ENCODE results near the gene MRPL43. TPM values are rescaled to one million over a fixed set of nuclear protein-coding genes. Genes with fewer than 3 reads are reported as not detected.

The MRPL43 gene
- total RNA-seq, 1 donor from 2014 or later: 44.2 TPM

DNA sequence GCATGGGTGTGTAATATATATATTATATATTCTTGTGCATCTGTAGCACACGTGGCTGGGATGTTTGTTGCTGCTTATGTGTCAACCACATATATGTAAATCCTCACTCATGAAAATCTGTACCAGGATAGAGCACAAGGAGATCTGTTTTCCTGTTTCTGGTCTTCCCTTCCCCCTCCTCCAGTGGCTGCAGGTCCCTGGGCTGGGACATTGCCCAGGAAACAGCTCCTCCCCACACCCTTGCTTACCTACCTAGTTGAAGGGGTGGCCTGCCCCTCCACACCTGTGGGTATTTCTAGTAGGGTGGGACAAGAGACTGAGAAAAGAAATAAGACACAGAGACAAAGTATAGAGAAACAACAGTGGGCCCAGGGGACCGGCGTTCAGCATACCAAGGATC, 46.0 kb upstream of the MRPL43 start:
- peak overlapping the region; percentile 46 for H3K4me3 Mint-ChIP-seq
- peaks cover 33% of the 10 kb centered on the region for H3K36me3 Mint-ChIP-seq (ENCODE audit: low read depth)
- ChIA-PET CTCF (interaction anchor here (3.1 kb wide), 1 partner anchor 9 kb away, joined by 24 read pairs; no protein-coding TSS in a partner anchor), POLR2A (no interaction called here)
- no peaks in the 10 kb centered on the region for H3K9me3 Mint-ChIP-seq
- no peak overlapping the region for H3K27ac Mint-ChIP-seq
- DNase-seq (no peak), ATAC-seq (ENCODE audit: low read depth) (no peak)
- intact Hi-C loops (cut with micrococcal nuclease): no loop called here
- TF ChIP-seq, protein P1, sequence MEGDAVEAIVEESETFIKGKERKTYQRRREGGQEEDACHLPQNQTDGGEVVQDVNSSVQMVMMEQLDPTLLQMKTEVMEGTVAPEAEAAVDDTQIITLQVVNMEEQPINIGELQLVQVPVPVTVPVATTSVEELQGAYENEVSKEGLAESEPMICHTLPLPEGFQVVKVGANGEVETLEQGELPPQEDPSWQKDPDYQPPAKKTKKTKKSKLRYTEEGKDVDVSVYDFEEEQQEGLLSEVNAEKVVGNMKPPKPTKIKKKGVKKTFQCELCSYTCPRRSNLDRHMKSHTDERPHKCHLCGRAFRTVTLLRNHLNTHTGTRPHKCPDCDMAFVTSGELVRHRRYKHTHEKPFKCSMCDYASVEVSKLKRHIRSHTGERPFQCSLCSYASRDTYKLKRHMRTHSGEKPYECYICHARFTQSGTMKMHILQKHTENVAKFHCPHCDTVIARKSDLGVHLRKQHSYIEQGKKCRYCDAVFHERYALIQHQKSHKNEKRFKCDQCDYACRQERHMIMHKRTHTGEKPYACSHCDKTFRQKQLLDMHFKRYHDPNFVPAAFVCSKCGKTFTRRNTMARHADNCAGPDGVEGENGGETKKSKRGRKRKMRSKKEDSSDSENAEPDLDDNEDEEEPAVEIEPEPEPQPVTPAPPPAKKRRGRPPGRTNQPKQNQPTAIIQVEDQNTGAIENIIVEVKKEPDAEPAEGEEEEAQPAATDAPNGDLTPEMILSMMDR (IDR thresholded peaks at IDR 0.05): no peak
- peaks cover 20% of the 10 kb centered on the region for H3K4me1 Mint-ChIP-seq
- H3K27me3 Mint-ChIP-seq: peaks cover 12% of the 10 kb centered on the region

DNA sequence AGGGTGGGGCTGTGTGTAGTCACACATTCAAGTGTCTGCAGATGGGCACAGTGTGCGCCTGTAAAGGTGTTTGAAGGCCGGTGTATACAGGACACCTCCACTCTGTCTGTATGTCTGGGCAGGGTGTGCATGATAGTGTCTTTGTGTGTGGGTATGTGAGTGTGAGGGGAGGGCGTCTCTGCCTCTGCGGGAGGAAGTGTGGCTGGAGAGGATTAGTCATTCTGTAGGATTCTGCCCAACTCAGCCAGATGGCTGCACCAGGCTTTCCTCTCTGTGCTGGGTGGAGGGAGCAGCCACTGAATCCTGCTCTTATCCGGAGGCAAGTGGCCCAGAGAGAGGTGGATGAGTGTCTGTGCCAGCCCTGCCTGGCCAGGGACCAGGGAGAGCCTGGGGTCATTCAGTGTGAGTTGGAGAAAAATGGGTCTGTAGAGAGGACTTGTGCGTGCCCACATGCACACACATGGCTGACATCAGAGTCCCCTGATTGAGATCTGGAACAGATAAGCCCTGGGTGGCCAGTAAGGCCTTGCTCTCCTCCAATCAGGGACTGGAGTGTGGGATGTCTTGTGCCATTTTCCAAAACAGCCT, 45.4 kb upstream of the MRPL43 start:
- DNase-seq (no peak), ATAC-seq (ENCODE audit: low read depth) (peak; percentile 9)
- Mint-ChIP-seq H3K9me3 (no peaks in the 10 kb centered on the region), H3K27ac (peak overlapping the region; percentile 72), H3K4me3 (peak overlapping the region; percentile 92), H3K36me3 (ENCODE audit: low read depth) (peaks cover 27% of the 10 kb centered on the region), H3K4me1 (peaks cover 20% of the 10 kb centered on the region), H3K27me3 (peaks cover 16% of the 10 kb centered on the region)
- ChIA-PET POLR2A (interaction anchor here (0.9 to 2.5 kb wide), 5 partner anchors 9 to 37 kb away, joined by 3 to 18 read pairs (median 4); no protein-coding TSS in a partner anchor), CTCF (interaction anchor here (2.8 to 3.1 kb wide), 2 partner anchors 9 to 18 kb away, joined by 12 to 24 read pairs; no protein-coding TSS in a partner anchor)
- intact Hi-C loops (cut with micrococcal nuclease): loop anchor here (1.0 kb wide), 1 partner anchor 18 kb away; no protein-coding TSS in a partner anchor
- TF ChIP-seq, protein P1 (IDR thresholded peaks at IDR 0.05): no peak

DNA sequence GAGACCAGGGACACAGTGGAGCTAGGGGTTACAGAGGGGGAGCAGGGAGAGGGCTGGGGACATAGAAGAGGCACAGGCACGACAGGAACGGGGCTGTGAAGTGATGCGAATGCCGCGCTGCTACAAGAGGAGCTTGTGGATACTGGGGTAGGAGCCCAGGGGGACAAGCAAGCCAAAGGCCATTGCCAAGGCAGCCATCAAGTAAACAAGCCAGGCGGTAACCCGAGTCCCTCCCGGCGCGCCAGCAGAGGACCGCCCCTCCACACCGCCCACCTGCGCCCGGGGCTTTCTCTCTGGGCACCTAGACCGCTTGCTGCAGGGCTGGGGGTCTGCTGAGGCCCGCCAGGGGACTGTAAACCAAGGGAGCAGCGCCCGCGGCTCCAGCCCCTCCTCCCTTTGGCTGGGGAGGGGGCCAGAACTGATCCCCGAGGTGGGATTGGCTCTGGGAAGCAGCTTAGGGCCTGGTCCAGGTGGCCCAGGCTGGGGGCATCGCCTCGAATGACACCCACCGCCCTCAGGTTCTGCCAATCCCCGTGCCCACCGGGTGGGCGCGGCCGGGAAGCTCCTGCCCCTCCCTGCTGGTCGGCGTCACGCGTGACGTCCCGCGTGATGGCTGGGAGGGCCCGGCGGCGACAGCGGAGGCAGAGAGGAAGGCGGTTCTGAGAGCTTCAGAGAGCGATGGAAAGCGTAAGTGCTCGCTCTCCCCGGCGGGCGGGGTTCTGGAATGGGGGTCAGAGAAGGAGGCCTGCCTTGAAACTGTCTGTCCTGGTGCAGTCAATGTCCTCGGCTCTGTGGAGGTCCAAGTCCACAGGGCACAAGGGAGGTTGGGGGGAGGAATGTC, 44.7 kb upstream of the MRPL43 start:
- CTCF ChIA-PET: interaction anchor here (1.0 to 5.8 kb wide), 5 partner anchors 10 to 34 kb away, joined by 4 to 24 read pairs (median 12); no protein-coding TSS in a partner anchor

DNA sequence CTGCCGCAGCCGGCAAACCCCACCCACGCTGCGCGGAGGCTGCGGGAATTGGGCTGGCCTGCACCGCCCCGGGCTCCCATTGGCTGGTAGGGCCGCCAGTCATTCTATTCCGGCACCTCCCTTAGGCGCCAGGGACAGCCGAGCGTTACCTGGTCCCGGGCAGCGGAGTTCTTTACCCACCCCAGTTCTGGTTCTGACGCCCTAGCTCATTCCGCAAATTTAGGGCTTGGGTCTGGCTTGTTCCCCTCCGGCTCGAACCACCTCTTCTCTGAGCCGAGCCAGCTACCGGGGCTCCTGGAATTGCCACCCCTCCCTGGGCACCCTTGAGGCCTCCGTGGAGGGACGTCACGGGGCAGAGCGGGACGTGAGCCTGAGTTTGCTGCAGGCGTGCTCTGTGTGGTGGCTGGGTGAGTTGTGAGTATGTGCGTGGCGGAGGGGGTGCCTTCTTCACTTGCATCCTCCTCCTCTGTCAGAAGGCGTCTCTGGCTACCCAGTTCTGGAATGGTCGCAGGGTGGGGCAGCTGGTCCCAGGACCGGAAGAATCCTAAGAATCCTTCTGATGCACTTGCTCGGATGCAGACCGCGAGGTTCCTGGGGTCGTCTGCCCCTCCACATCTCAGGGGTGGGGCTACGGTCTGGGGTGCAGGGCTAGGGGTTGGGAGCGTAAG, 44.0 kb upstream of the MRPL43 start, which contains the start of the genes PDZD7 and SFXN3:
Gene PDZD7 (minus strand): TSS at position 2 of the 668 bp plus-strand sequence. CDS start 910 bp downstream, outside the sequence.
Gene SFXN3 (plus strand): TSS at position 107 of the 668 bp plus-strand sequence. CDS start 3,461 bp downstream, outside the sequence.
- CTCF ChIA-PET: interaction anchor here (1.0 to 5.8 kb wide), 7 partner anchors 11 to 64 kb away, joined by 3 to 24 read pairs (median 5); no protein-coding TSS in a partner anchor
- H3K27ac Mint-ChIP-seq: peak within 1 kb of the TSS; percentile 69
- H3K4me1 Mint-ChIP-seq: peaks cover 20% of the 10 kb centered on the region
- H3K36me3 Mint-ChIP-seq (ENCODE audit: low read depth): peaks cover 13% of the 10 kb centered on the region
- H3K27me3 Mint-ChIP-seq: peaks cover 19% of the 10 kb centered on the region
- TF ChIP-seq, protein P1 (IDR thresholded peaks at IDR 0.05): no peak
- DNase-seq: peak; percentile 93
- ATAC-seq (ENCODE audit: low read depth): peak; percentile 91
- peak within 1 kb of the TSS; percentile 92 for H3K4me3 Mint-ChIP-seq
- no peaks in the 10 kb centered on the region for H3K9me3 Mint-ChIP-seq
- intact Hi-C loops (cut with micrococcal nuclease): loop anchor here (1.0 to 2.0 kb wide), 4 partner anchors 11 to 32 kb away; partner anchors contain the start of gene LZTS2
- POLR2A ChIA-PET: interaction anchor here (0.5 to 2.5 kb wide), 14 partner anchors 10 to 882 kb away, joined by 3 to 18 read pairs (median 4); partner anchors contain the start of genes KAZALD1 and LZTS2

More for the DNA sequence above, 44.7 kb upstream of the MRPL43 start:
- TF ChIP-seq, protein P1 (IDR thresholded peaks at IDR 0.05): no peak
- DNase-seq: peak; percentile 50
- peaks cover 20% of the 10 kb centered on the region for H3K36me3 Mint-ChIP-seq (ENCODE audit: low read depth)
- intact Hi-C loops (cut with micrococcal nuclease): loop anchor here (1.0 to 2.0 kb wide), 5 partner anchors 10 to 33 kb away; partner anchors contain the start of gene LZTS2
- H3K4me1 Mint-ChIP-seq: peaks cover 20% of the 10 kb centered on the region
- H3K9me3 Mint-ChIP-seq: no peaks in the 10 kb centered on the region
- H3K27me3 Mint-ChIP-seq: peaks cover 19% of the 10 kb centered on the region
- POLR2A ChIA-PET: interaction anchor here (0.9 to 2.5 kb wide), 9 partner anchors 9 to 64 kb away, joined by 3 to 18 read pairs (median 6); partner anchors contain the start of gene KAZALD1
- peak overlapping the region; percentile 92 for H3K4me3 Mint-ChIP-seq
- peak overlapping the region; percentile 72 for H3K27ac Mint-ChIP-seq
- peak; percentile 45 for ATAC-seq (ENCODE audit: low read depth)
